Naive B cell (primary cell): ENCODE data around the gene DPP3. TPM values are rescaled to one million over a fixed set of nuclear protein-coding genes. Genes with fewer than 3 reads are reported as not detected.

Experiments used
- ATAC-seq, 2 donors: fragments of 150-1000 bp; cut with Tn5 transposase; 2 replicates each; pipeline ENCODE4 v1.10.0; 2021; ENCODE audit warnings: low read depth in 2 of 2, mild to moderate bottlenecking in 2 of 2, moderate library complexity in 2 of 2
- DNase-seq: peaks from one replicate; pipeline ENCODE4 v3.0.0; 2022
- H3K27ac Mint-ChIP-seq, 6 donors: one replicate each; pipeline ENCODE4 v1.8.0; 2020 to 2022; ENCODE audit warnings: mild to moderate bottlenecking in 6 of 6, mixed read lengths in 6 of 6, moderate library complexity in 5 of 6, inconsistent platforms in 2 of 6
- H3K27me3 Mint-ChIP-seq, 3 donors: one replicate each; pipeline ENCODE4 v1.8.0; 2021 to 2022; ENCODE audit warnings: mixed read lengths in 3 of 3, mild to moderate bottlenecking in 1 of 3
- H3K36me3 Mint-ChIP-seq, 2 donors: one replicate each; pipeline ENCODE4 v1.8.0; 2020 to 2022; ENCODE audit warnings: mixed read lengths in 2 of 2, inconsistent platforms in 1 of 2, mild to moderate bottlenecking in 1 of 2
- H3K4me1 Mint-ChIP-seq, 3 donors: one replicate each; pipeline ENCODE4 v1.8.0; 2020 to 2022; ENCODE audit warnings: mixed read lengths in 3 of 3, inconsistent platforms in 1 of 3, mild to moderate bottlenecking in 1 of 3, moderate library complexity in 1 of 3
- H3K4me3 Mint-ChIP-seq, 8 donors: one replicate each; pipeline ENCODE4 v1.8.0; 2020 to 2022; ENCODE audit warnings: mild to moderate bottlenecking in 8 of 8, mixed read lengths in 8 of 8, moderate library complexity in 8 of 8, inconsistent platforms in 2 of 8
- H3K9me3 Mint-ChIP-seq, 7 donors: one replicate each; pipeline ENCODE4 v1.8.0; 2020 to 2022; ENCODE audit warnings: mixed read lengths in 7 of 7, mild to moderate bottlenecking in 5 of 7, inconsistent platforms in 2 of 7, moderate library complexity in 1 of 7
- polyA plus RNA-seq, 6 donors: library from polyadenylated mRNA; unstranded; fragments of 300-500 nt; fragmentation: Illumina TruSeq; gene quantifications; one replicate each; pipeline ENCODE4 v1.2.3, GENCODE V29; 2021; ENCODE audit warnings: low read depth in 6 of 6

The DPP3 gene
- polyA plus RNA-seq, 6 donors from 2014 or later = 22.8 to 36.1 (median 23.8) TPM

DNA sequence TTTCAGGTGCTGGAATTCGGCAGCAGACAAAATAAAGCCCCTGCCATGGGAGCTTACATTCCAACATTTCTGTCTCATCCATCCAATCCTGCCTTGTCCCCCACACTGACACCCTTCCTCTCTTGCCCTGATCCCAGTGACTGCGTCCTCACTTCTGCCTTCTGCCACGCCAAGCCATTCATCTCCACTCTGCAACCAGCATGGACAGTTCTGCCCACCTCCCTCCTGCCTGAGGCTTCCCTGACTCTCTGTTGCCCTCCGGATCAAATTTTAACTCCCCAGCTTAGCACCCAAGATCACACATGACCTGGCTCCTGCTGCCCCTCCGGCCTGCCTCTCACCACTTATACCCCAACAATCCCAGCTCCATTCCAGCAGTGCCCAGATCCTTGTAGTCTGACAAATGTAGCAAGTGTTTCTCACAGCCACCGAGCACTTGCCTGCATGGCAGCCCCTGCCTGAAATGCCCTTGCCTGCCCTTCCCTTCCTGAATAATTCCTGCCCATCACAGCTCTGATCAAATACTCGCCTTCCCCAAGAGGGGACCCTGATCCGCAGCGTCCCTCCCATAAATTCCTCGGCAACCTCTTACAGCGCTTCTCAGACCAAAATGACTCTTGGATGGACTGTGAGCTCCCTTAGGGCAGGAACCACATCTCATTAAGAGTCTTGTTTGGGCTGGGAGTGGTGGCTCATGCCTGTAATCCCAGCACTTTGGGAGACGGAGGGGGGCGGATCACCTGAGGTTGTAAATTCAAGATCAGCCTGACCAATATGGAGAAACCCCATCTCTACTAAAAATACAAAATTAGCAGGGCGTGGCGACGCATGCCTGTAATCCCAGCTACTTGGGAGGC is 68.8 kb downstream of the DPP3 start:
- no peak for DNase-seq
- peaks cover 0 to 8% (median 0%) of the 10 kb centered on the region in 3 donors for H3K27me3 Mint-ChIP-seq
- no peak for ATAC-seq
- peak overlapping the region in 1 of 6 donors; percentile 87 for H3K27ac Mint-ChIP-seq
- H3K4me3 Mint-ChIP-seq = peak overlapping the region in 6 of 8 donors; percentile 3 to 83 (median 50)
- no peaks in the 10 kb centered on the region for H3K36me3 Mint-ChIP-seq
- peaks cover 10 to 20% (median 12%) of the 10 kb centered on the region in 3 donors for H3K4me1 Mint-ChIP-seq
- no peaks in the 10 kb centered on the region for H3K9me3 Mint-ChIP-seq

DNA sequence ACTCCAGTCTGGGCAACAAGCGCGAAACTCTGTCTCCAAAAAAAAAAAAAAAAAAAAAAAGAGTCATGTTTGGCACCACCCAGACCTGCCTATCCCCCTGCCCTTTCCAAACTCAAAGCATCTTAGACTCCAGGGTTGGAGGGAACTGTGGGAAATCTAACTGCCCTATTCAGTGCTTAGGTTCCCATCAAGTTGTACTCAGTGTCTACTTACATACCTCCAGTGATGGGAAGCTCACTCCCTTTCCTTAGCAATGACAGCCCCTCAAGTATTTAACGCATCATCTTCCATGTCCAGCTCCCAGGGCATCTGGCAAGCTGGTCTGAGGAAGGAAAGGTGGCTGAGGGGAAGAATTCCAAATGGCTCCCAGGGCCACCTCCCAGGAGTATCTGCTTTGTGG is 69.5 kb downstream of the DPP3 start:
- peak overlapping the region in 1 of 8 donors; percentile 41 for H3K4me3 Mint-ChIP-seq
- peaks cover 5 to 14% (median 6%) of the 10 kb centered on the region in 3 donors for H3K4me1 Mint-ChIP-seq
- ATAC-seq (no peak), DNase-seq (no peak)
- no peaks in the 10 kb centered on the region for H3K36me3 Mint-ChIP-seq
- H3K9me3 Mint-ChIP-seq = no peaks in the 10 kb centered on the region
- H3K27ac Mint-ChIP-seq = no peak overlapping the region
- H3K27me3 Mint-ChIP-seq = peaks cover 0 to 11% (median 0%) of the 10 kb centered on the region in 3 donors

- Mint-ChIP-seq H3K27me3 (peaks cover 0 to 21% (median 4%) of the 10 kb centered on the region in 3 donors), H3K4me1 (peaks cover 0 to 7% (median 0%) of the 10 kb centered on the region in 3 donors), H3K9me3 (no peaks in the 10 kb centered on the region), H3K27ac (no peak overlapping the region), H3K4me3 (no peak overlapping the region), H3K36me3 (no peaks in the 10 kb centered on the region)
- DNase-seq (no peak), ATAC-seq (no peak)
Measured at GRCh38 chr11:66550887-66551286, 70.7 kb downstream of the DPP3 start.

DNA sequence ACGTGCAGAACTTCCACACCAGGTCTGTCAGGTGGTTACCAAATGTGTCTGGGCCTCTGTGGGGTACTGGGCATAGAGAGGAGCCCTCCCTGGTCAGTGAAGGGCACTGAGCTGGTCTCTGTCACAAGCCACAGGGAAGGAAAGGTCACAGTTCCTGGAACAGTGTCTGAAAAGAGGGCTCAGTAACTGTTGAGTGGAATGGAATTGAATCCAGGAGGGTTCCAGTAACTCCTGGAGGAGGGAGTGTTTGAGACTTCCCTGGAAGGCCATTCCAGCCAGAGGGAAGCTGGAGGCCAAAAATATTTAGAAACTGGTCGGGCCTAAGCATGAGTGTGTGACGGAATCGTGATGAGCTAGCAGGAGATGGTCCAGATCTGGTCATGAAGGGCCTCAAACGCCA is 74.4 kb downstream of the DPP3 start:
- Mint-ChIP-seq H3K4me3 (no peak overlapping the region), H3K27me3 (peaks cover 17 to 35% (median 18%) of the 10 kb centered on the region in 3 donors), H3K36me3 (no peaks in the 10 kb centered on the region), H3K4me1 (peaks cover 0 to 6% (median 3%) of the 10 kb centered on the region in 3 donors), H3K9me3 (no peaks in the 10 kb centered on the region), H3K27ac (peak overlapping the region in 1 of 6 donors; percentile 88)
- no peak for DNase-seq
- no peak for ATAC-seq

DNA sequence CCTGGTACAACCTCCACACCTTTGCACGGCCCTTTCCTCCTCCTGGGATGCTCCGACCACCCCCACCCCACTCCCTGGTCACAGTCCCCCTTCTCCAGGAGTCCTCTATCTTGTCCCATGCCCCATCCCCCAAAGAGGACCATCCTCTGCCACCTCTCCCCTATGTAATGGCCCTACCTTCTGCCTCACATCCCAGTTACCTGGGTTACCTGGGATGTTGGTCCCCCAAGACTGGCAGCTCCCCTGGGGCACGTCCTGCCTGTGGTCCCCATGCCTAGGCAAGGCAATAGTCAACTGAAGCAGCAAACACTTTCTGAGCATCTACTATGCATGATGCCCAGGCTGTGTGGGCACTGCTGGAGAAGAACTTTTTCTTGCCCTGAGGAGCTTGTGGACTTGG is 75.2 kb downstream of the DPP3 start:
- H3K36me3 Mint-ChIP-seq = no peaks in the 10 kb centered on the region
- H3K27me3 Mint-ChIP-seq = peaks cover 17 to 41% (median 22%) of the 10 kb centered on the region in 3 donors
- ATAC-seq (no peak), DNase-seq (no peak)
- peaks cover 0 to 6% (median 3%) of the 10 kb centered on the region in 3 donors for H3K4me1 Mint-ChIP-seq
- H3K4me3 Mint-ChIP-seq = no peak overlapping the region
- no peaks in the 10 kb centered on the region for H3K9me3 Mint-ChIP-seq
- no peak overlapping the region for H3K27ac Mint-ChIP-seq

DNA sequence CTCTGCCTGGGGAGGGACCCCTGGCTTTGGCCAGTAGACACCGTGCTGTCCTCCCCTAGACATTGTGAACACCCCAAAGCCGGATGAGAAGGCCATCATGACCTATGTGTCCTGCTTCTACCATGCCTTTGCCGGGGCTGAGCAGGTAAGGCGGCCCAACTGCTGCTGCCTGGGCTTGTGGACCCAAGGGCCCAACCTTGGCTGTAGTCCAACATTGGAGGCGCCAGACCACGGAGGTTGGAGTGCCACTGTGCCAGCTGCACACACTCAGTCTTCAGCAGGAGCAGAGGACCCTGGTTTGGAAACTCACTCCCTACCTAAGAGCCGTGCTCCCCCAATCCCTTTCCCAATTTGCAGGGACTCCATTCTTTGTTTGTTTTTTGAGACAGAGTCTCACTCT is 75.9 kb downstream of the DPP3 start:
- H3K4me3 Mint-ChIP-seq = no peak overlapping the region
- H3K27ac Mint-ChIP-seq = no peak overlapping the region
- peaks cover 0 to 6% (median 3%) of the 10 kb centered on the region in 3 donors for H3K4me1 Mint-ChIP-seq
- H3K36me3 Mint-ChIP-seq = no peaks in the 10 kb centered on the region
- DNase-seq (no peak), ATAC-seq (no peak)
- no peaks in the 10 kb centered on the region for H3K9me3 Mint-ChIP-seq
- H3K27me3 Mint-ChIP-seq = peaks cover 17 to 47% (median 23%) of the 10 kb centered on the region in 3 donors

- Mint-ChIP-seq H3K9me3 (no peaks in the 10 kb centered on the region), H3K4me1 (peaks cover 0 to 6% (median 3%) of the 10 kb centered on the region in 3 donors), H3K27me3 (peaks cover 17 to 49% (median 23%) of the 10 kb centered on the region in 3 donors), H3K27ac (no peak overlapping the region), H3K4me3 (peak overlapping the region in 1 of 8 donors; percentile 47), H3K36me3 (no peaks in the 10 kb centered on the region)
- no peak for DNase-seq
- ATAC-seq = no peak
Measured at GRCh38 chr11:66557733-66558326, 77.6 kb downstream of the DPP3 start.

Other genes with a start within 250 kb of the DPP3 start
- gene KLC2, start 222.7 kb upstream of the DPP3 start, polyA plus RNA-seq = 1 to 10 TPM in 5 of 6 donors, under 1 TPM in 1; 0.17 to 9.3 (median 5.6) TPM
- gene RAB1B, start 211.8 kb upstream of the DPP3 start, polyA plus RNA-seq = 10 to 100 TPM; 10.3 to 13.3 (median 12.2) TPM
- not detected for gene CNIH2, start 202.3 kb upstream of the DPP3 start, polyA plus RNA-seq
- 10 to 100 TPM; 57.1 to 82.1 (median 66.0) TPM for gene YIF1A, start 191.3 kb upstream of the DPP3 start, polyA plus RNA-seq
- gene TMEM151A, start 188.5 kb upstream of the DPP3 start, polyA plus RNA-seq = not detected
- under 1 TPM in 5 of 6 donors, not detected in 1; 0.09 to 0.39 (median 0.24) TPM for gene CD248, start 163.4 kb upstream of the DPP3 start, polyA plus RNA-seq
- gene RIN1, start 144.0 kb upstream of the DPP3 start, polyA plus RNA-seq = 1 to 10 TPM in 1 of 6 donors, under 1 TPM in 2, not detected in 3; 0.11 to 3.1 (median 0.51) TPM
- gene BRMS1, start 135.3 kb upstream of the DPP3 start, polyA plus RNA-seq = 10 to 100 TPM; 56.2 to 81.6 (median 73.0) TPM
- gene B4GAT1, start 132.8 kb upstream of the DPP3 start, polyA plus RNA-seq = 1 to 10 TPM; 2.9 to 7.7 (median 5.2) TPM
- gene SLC29A2, start 108.7 kb upstream of the DPP3 start, polyA plus RNA-seq = 1 to 10 TPM; 1.1 to 3.7 (median 2.4) TPM
- gene NPAS4, start 59.4 kb upstream of the DPP3 start, polyA plus RNA-seq = not detected
- gene MRPL11, start 41.6 kb upstream of the DPP3 start, polyA plus RNA-seq = 10 to 100 TPM; 69.1 to 95.1 (median 75.1) TPM
- 1 to 10 TPM; 4.7 to 9.4 (median 5.4) TPM for gene PELI3, start 13.5 kb upstream of the DPP3 start, polyA plus RNA-seq
- 10 to 100 TPM in 2 of 6 donors, 1 to 10 TPM in 4; 3.2 to 13.8 (median 9.9) TPM for gene BBS1, start 30.2 kb downstream of the DPP3 start, polyA plus RNA-seq
- 10 to 100 TPM; 12.3 to 19.3 (median 17.0) TPM for gene ZDHHC24, start 65.6 kb downstream of the DPP3 start, polyA plus RNA-seq
- not detected for gene ACTN3, start 66.5 kb downstream of the DPP3 start, polyA plus RNA-seq
- gene CTSF, start 88.2 kb downstream of the DPP3 start, polyA plus RNA-seq = 10 to 100 TPM in 4 of 6 donors, 1 to 10 TPM in 2; 5.0 to 14.3 (median 11.4) TPM
- gene CCDC87, start 112.6 kb downstream of the DPP3 start, polyA plus RNA-seq = under 1 TPM in 2 of 6 donors, not detected in 4; 0.13 to 0.30 TPM
- 10 to 100 TPM; 51.8 to 87.8 (median 66.4) TPM for gene CCS, start 112.8 kb downstream of the DPP3 start, polyA plus RNA-seq
- gene RBM14, start 136.2 kb downstream of the DPP3 start, polyA plus RNA-seq = 10 to 100 TPM; 68.0 to 97.2 (median 86.4) TPM
- 100 to 1,000 TPM; 197 to 275 (median 228) TPM for gene RBM4, start 158.3 kb downstream of the DPP3 start, polyA plus RNA-seq
- 10 to 100 TPM; 12.2 to 39.8 (median 24.7) TPM for gene RBM4B, start 197.5 kb downstream of the DPP3 start, polyA plus RNA-seq
- gene SPTBN2, start 248.8 kb downstream of the DPP3 start, polyA plus RNA-seq = 1 to 10 TPM in 1 of 6 donors, under 1 TPM in 2, not detected in 3; 0.52 to 1.2 (median 0.60) TPM